Measurements from ENCODE around the gene HRNR.

Gene HRNR

GRCh38 chr1:152188673-152189591 lies 35.1 kb downstream of the HRNR start:
- DNase-seq = peak; percentile 67

GRCh38 chr1:152186556-152187285 lies 37.3 kb downstream of the HRNR start:
- no peak for DNase-seq

GRCh38 chr1:152185544-152186391 lies 38.2 kb downstream of the HRNR start:
- DNase-seq = no peak

- DNase-seq = no peak
These were observed 41.0 kb downstream of the HRNR start for GRCh38 chr1:152182944-152183361.

GRCh38 chr1:152182431-152182830 lies 41.6 kb downstream of the HRNR start:
- DNase-seq = no peak

GRCh38 chr1:152179566-152179965 lies 44.4 kb downstream of the HRNR start:
- no peak for DNase-seq

- DNase-seq = no peak
These were observed 53.6 kb downstream of the HRNR start for GRCh38 chr1:152170287-152170905.

- DNase-seq = no peak
These were observed 54.5 kb downstream of the HRNR start for GRCh38 chr1:152169366-152170025.

- no peak for DNase-seq
These were observed 55.5 kb downstream of the HRNR start for GRCh38 chr1:152168535-152168868.

GRCh38 chr1:152167835-152168534 lies 56.0 kb downstream of the HRNR start:
- DNase-seq = no peak

- no peak for DNase-seq
These were observed 57.0 kb downstream of the HRNR start for GRCh38 chr1:152166966-152167365.

- no peak for DNase-seq
These were observed 58.5 kb downstream of the HRNR start for GRCh38 chr1:152165286-152166077.

- DNase-seq = no peak
These were observed 59.4 kb downstream of the HRNR start for GRCh38 chr1:152164517-152165136.

GRCh38 chr1:152162792-152163463 lies 61.1 kb downstream of the HRNR start:
- no peak for DNase-seq

All from right kidney (tissue), 1 donor.